ENCODE measurements around the gene MRGPRG.

Gene MRGPRG

DNA sequence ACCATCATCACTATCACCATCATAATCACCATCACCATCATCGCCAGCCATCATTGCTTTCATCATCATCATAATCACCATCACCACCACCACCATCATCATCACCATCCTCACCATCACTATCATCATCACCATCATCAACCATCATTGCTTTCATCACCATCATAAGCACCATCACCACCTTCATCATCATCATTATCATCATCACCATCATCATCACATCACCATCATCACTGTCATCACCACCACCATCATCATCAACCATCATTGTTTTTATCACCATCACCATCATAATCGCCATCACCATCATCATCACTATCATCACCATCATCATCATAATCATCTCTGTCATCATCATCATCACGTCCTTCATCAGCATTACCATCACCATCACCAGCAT, 44.2 kb downstream of the MRGPRG start:
- no peaks in the 10 kb centered on the region for H3K36me3 ChIP-seq (replicated peaks; ENCODE audit: low read depth, low read length)
- peaks cover 11% of the 10 kb centered on the region; the same call in 1 of the 2 replicates for H3K9me3 ChIP-seq (ENCODE audit: insufficient read depth, low read length)
- no peak overlapping the region for H3K4me3 ChIP-seq (ENCODE audit: low read length)
- H4K20me1 ChIP-seq (ENCODE audit: insufficient read depth, low read length): no peaks in the 10 kb centered on the region
- TF ChIP-seq, protein P1, sequence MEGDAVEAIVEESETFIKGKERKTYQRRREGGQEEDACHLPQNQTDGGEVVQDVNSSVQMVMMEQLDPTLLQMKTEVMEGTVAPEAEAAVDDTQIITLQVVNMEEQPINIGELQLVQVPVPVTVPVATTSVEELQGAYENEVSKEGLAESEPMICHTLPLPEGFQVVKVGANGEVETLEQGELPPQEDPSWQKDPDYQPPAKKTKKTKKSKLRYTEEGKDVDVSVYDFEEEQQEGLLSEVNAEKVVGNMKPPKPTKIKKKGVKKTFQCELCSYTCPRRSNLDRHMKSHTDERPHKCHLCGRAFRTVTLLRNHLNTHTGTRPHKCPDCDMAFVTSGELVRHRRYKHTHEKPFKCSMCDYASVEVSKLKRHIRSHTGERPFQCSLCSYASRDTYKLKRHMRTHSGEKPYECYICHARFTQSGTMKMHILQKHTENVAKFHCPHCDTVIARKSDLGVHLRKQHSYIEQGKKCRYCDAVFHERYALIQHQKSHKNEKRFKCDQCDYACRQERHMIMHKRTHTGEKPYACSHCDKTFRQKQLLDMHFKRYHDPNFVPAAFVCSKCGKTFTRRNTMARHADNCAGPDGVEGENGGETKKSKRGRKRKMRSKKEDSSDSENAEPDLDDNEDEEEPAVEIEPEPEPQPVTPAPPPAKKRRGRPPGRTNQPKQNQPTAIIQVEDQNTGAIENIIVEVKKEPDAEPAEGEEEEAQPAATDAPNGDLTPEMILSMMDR (IDR thresholded peaks at IDR 0.05; ENCODE audit: low read depth, low read length): no peak
- TF ChIP-seq EZH2phosphoT487 (IDR thresholded peaks at IDR 0.05; ENCODE audit: low read depth): no peak
- H3K4me2 ChIP-seq (ENCODE audit: low read length): no peak overlapping the region
- H3K27me3 ChIP-seq (ENCODE audit: low read depth, low read length): no peaks in the 10 kb centered on the region
- no peak overlapping the region for H2AFZ ChIP-seq (ENCODE audit: low read depth, low read length)
- no peak overlapping the region for H3K9ac ChIP-seq (ENCODE audit: low read length)
- no peaks in the 10 kb centered on the region for H3K4me1 ChIP-seq (ENCODE audit: low read length)
- H3K27ac ChIP-seq (ENCODE audit: low read length): no peak overlapping the region
- H3K79me2 ChIP-seq (ENCODE audit: low read length): no peaks in the 10 kb centered on the region

GRCh38 chr11:3173795-3174194, 44.8 kb downstream of the MRGPRG start:
- H3K4me1 ChIP-seq (ENCODE audit: low read length): no peaks in the 10 kb centered on the region
- H3K27me3 ChIP-seq (ENCODE audit: low read depth, low read length): no peaks in the 10 kb centered on the region
- H3K27ac ChIP-seq (ENCODE audit: low read length): no peak overlapping the region
- H3K4me2 ChIP-seq (ENCODE audit: low read length): no peak overlapping the region
- H3K9ac ChIP-seq (ENCODE audit: low read length): no peak overlapping the region
- H3K79me2 ChIP-seq (ENCODE audit: low read length): no peaks in the 10 kb centered on the region
- peaks cover 11% of the 10 kb centered on the region; the same call in 1 of the 2 replicates for H3K9me3 ChIP-seq (ENCODE audit: insufficient read depth, low read length)
- TF ChIP-seq, protein P1 (IDR thresholded peaks at IDR 0.05; ENCODE audit: low read depth, low read length): no peak
- no peak for TF ChIP-seq EZH2phosphoT487 (IDR thresholded peaks at IDR 0.05; ENCODE audit: low read depth)
- H3K4me3 ChIP-seq (ENCODE audit: low read length): no peak overlapping the region
- H4K20me1 ChIP-seq (ENCODE audit: insufficient read depth, low read length): no peaks in the 10 kb centered on the region
- no peaks in the 10 kb centered on the region for H3K36me3 ChIP-seq (replicated peaks; ENCODE audit: low read depth, low read length)
- no peak overlapping the region for H2AFZ ChIP-seq (ENCODE audit: low read depth, low read length)

DNA sequence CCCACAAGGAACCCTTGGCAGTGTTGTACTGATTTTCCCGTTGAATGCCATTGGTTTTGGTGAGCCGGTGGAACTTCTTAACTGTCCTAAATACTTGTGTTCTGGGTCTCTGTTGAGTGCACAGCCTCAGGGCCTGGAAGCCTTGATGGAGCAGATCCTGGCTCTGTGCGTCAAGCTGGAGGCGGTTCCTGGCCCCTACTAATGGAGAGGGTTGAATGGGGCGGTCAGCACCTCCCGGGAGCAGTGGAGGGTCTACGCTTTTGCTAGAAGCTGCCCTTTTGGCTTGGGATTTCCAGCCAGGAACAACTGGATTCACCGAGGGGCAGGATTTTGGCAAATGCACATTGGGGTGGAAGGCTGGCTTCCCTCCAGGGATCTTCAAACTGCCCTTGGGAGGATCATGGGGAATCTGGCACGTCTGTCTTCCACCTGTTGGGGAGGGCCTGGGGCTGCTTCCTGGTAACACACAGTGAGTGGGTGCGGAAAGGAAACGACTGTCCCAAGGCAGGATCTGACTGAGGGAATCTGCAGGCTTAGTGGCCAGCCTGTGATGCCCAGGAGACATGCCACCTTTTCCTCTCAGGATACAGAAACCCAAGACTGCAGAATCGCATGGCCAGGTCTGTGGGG, 46.6 kb downstream of the MRGPRG start:
- Histone ChIP-seq H4K20me1 (ENCODE audit: insufficient read depth, low read length) (no peaks in the 10 kb centered on the region), H3K9me3 (ENCODE audit: insufficient read depth, low read length) (peaks cover 10% of the 10 kb centered on the region; the same call in 1 of the 2 replicates), H3K36me3 (replicated peaks; ENCODE audit: low read depth, low read length) (no peaks in the 10 kb centered on the region), H2AFZ (ENCODE audit: low read depth, low read length) (no peak overlapping the region), H3K4me2 (ENCODE audit: low read length) (no peak overlapping the region), H3K4me1 (ENCODE audit: low read length) (no peaks in the 10 kb centered on the region), H3K27ac (ENCODE audit: low read length) (no peak overlapping the region), H3K79me2 (ENCODE audit: low read length) (no peaks in the 10 kb centered on the region), H3K27me3 (ENCODE audit: low read depth, low read length) (no peaks in the 10 kb centered on the region), H3K4me3 (ENCODE audit: low read length) (no peak overlapping the region), H3K9ac (ENCODE audit: low read length) (no peak overlapping the region)
- TF ChIP-seq, protein P1 (IDR thresholded peaks at IDR 0.05; ENCODE audit: low read depth, low read length): no peak

DNA sequence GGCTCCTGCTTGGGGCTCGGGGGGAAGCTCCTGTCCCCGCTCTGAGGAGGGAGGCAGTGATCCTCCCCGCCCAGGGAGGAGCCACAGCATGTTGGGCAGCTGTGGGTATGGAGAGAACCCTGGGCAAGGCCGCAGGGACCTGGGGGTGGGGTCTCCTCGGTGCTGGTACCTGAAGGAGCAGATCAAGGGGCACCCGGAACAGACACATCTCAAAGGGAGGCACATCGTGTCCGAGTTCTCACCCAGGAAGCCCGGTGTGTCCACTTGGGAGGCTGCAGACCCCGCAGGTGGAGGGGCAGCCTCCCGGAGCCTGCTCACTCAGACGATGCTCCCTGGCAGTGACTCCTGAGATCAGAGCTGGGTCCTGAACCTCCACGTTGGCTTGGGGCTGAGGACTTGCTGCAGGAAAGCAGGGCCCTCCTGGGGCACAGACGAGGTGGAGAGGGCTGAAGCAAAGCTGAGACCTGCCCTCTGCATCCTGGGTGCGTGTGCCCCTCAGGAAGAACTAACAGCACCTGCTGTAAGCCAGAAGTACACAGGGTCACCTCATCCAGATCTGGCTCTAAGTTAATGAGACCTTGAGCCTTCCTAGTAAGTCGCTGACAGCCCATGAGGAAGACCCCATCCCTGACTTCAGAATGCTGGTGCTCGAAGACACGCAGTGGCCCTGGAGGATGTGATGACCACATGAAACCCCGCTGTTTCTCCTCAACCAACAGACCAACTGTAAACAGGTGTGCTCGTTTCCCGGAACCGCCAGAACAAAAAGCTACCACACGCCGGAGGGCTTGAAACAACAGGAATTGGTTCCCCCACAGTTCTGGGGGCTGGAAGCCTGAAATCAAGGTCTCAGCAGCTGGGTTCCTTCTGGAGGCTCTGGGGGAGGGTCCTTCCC, 47.6 kb downstream of the MRGPRG start:
- H3K27ac ChIP-seq (ENCODE audit: low read length): no peak overlapping the region
- no peak overlapping the region for H2AFZ ChIP-seq (ENCODE audit: low read depth, low read length)
- no peak overlapping the region for H3K9ac ChIP-seq (ENCODE audit: low read length)
- H3K4me2 ChIP-seq (ENCODE audit: low read length): no peak overlapping the region
- H3K27me3 ChIP-seq (ENCODE audit: low read depth, low read length): no peaks in the 10 kb centered on the region
- H4K20me1 ChIP-seq (ENCODE audit: insufficient read depth, low read length): no peaks in the 10 kb centered on the region
- no peaks in the 10 kb centered on the region for H3K36me3 ChIP-seq (replicated peaks; ENCODE audit: low read depth, low read length)
- H3K79me2 ChIP-seq (ENCODE audit: low read length): no peaks in the 10 kb centered on the region
- no peaks in the 10 kb centered on the region for H3K9me3 ChIP-seq (ENCODE audit: insufficient read depth, low read length)
- no peaks in the 10 kb centered on the region for H3K4me1 ChIP-seq (ENCODE audit: low read length)
- TF ChIP-seq, protein P1 (IDR thresholded peaks at IDR 0.05; ENCODE audit: low read depth, low read length): no peak
- no peak for TF ChIP-seq EZH2phosphoT487 (IDR thresholded peaks at IDR 0.05; ENCODE audit: low read depth)
- H3K4me3 ChIP-seq (ENCODE audit: low read length): no peak overlapping the region

Measured in OCI-LY3 (cell line).